HG02571 (cell line): ENCODE results near the gene DLX3.
"Not testable (repeated sequence)": the region's sequence is repeated elsewhere in the genome, so short reads cannot be mapped to it uniquely, and the experiment has no call there.

Experiments
- ATAC-seq: cut with Tn5 transposase; IDR thresholded peaks from one replicate; pipeline ENCODE4 v1.9.1; 2021; ENCODE audit warnings: mild to moderate bottlenecking, moderate library complexity; ENCODE audit not compliant: unreplicated experiment

DLX3 gene

DNA sequence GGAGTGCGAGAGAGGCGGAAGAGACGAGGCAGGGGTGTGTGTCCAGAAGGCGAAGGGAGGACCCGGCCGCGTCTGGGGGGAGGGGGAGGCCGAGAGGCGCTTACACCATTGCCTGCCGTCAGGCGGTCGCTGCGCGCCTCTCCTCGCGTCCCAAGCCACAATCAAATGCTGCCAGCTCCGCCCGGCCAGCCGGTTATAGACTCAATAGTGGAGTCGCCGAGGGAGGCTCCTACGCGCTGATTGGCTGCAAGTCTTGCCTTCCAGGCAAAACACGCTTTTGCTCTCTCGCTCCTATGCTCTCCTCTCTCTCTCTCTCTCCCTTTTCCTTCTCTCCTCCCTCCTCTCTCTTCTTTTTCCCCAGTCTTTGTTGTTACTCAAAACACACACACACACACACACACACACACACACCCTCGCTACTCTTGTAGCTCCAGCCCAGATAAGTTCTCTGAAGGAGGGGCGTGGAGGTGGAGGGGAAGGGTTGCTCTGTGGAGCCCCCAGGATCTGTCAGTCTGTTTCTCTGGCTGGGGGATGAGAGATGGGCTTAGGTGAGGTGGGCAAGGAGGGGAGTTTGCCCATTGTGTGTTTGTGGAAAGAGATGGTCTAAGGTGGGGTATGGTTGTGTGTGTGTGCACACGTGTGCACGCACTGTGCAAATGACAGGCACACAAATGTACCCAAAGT is at the start of gene DLX3:
Gene DLX3, minus strand, starts transcription at position 170 of the 684 bp plus-strand sequence. CDS start 226 bp downstream, outside the sequence.
- ATAC-seq, result no peak

DNA sequence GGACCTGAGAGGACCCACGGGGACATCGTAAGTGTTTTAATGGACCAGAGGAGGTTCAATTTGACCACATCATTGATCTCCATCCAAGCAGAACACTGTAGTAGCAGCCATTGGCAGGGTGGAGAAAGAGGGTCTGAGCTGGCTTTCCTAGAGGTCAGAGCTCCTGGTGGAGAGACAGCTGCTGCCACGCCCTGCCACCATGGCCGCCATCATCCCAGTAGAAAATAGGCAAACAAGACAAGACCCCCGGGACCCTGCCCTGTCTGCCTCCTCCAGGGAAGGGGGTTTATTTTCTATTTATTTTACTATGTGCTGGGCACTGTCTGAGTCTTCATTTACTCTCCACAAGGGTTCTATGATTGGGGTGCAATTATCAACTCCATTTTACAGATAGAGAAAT is 49.5 kb upstream of the DLX3 start:
- no peak for ATAC-seq

DNA sequence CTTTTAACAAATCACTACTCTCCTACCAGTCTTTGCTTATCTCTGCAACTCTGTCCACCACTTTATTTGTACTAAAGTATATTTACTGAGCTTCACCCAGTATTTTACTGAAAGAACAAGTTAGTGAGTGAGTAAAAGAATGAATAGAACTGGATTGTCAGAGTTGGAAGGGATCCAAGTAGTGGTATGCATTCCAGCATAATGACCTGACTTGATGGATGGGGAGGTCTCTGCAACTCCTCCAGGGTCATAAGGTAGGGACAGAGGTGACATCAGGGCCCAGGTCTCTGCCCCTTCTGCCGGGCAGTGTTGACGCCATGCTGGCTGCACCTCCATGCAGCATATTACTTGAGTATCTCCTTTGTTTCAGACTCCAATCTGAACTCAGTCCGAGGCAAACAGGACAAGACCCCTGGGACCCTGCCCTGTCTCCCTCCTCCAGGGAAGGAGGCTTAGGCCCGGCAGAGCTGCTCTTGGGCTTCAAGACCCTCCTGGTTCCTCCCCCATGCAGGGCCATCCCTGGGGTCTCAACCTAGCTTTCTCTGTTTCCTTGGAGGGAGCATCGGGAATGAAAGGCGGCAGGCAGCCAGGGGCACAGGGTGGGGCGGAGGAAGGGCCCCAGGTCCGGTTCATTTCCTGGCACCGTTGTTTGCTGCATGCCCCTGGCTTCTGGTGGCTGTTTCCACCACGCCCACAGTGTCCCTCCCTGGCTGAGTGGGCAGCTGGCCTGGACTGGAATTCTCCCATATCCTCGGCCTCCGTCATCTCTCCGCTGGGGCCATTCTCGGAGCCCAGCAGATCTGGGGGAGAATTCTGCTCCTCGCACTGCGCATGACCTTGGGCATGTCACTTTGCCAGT is 48.5 kb upstream of the DLX3 start:
- ATAC-seq, result no peak

GRCh38 chr17:50042211-50042610 is 47.2 kb upstream of the DLX3 start:
- ATAC-seq, result no peak

DNA sequence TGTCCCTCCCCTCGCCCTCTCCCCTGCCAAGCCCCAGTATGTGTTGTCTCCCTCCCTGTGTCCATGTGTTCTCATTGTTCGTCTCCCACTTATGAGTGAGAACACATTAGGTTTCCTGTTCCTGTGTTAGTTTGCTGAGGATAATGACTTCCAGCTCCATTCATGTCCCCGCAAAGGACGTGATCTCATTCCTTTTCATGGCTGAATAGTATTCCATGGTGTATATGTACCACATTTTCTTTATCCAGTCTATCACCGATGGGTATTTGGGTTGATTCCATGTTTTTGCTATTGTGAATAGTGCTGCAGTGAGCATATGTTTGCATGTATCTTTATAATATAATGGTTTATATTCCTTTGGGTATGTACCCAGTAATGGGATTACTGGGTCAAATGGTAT is 45.5 kb upstream of the DLX3 start:
- ATAC-seq, result not testable (repeated sequence)

GRCh38 chr17:50039058-50039457 is 44.0 kb upstream of the DLX3 start:
- no peak for ATAC-seq

DNA sequence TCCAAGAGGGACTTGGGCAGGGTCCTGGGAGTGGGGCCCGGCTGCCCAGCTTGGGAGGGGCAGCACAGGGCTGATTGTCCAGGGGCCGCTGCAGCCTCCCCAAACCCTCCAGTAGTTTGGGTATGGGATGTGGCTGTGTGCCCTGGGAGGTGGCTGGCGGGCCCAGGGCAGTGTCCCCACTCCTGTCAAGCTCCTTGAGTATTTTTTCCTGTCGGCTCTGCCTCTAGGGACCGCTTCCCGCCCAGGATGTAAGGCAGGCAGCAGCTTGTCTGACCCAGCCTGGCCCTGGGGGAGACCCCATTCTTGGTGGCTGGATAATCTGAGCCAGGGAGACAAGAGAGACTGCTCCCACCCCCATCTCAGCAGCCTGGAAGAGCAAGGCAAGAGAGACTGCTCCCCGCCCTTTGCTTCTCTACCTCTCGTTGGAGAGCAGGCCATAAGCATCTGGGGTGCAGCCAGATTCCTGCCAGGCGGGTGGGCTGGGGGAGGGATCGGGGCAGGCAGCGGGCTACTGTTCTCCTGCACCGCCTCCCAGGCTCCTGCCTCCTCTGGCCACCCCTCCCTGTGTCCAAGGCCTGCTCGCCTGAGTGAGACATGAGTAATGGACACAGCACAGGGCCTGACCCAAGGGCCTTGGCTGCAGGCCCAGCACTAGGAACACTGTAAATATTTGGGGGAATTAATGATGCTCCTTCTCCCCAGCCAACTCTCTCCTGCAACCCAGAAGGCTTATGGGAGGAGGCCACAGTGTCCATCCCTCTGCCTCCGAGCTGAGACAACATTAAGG is 42.5 kb upstream of the DLX3 start:
- ATAC-seq, result no peak

DNA sequence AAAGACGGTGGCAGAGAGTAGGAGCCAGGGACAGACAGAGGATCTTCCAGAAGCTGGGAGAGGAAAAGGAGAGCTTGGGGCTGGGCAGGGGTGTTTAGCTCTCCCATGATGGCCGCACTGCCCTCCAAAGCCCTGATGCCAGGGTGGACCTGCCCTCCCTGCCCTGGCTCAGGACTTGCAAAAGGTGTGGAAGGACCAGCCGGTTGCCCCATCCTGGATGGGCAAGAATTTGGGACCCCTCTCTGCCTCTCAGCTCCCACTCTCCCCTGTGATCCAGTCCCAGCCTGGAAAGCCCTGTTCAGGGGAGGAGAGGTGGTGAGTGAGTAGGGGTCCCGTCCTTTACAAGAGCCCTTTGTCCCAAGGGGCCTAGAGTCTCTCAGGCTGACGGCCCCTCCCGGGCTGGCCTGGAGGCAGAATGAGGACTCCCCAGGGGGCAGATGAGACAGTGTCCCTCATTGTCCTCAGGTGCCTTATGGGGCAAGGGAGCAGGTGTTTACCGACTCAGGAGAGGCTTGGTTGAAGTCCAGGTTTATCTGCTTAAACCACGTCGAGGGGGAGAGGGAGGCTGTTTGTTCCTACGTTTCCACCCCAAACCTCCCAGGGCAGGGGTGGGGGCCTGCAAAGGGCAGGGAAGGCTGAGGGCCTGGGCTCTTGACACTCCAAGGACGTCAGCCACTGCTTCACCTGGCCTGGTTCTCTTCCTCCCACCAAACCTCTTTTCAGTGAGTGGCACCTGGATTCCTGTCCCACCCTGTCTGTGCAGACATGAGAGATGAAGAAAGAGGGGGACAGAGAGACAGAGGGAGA is 41.6 kb upstream of the DLX3 start:
- no peak for ATAC-seq

DNA sequence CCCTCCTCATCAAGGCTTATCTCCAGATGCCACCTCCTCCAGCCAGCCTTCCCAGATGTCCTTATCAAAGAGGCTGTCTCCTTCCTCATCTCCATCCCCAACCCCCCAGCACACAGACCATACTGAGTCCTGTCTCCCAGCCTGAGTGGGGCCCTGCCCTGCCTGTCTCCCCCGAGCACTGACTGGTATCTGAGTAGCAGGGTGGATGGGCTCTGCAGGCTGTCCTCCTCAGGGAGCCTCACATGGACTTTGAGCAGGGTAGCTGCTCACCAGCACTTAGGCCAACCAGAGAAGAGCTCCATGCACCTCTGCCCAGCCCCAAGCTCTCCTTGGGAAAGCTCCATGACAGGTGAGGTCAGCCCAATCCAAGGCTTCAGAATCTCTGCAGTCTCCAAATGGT is 40.9 kb upstream of the DLX3 start:
- no peak for ATAC-seq

GRCh38 chr17:50035421-50035879 is 40.4 kb upstream of the DLX3 start:
- no peak for ATAC-seq

DNA sequence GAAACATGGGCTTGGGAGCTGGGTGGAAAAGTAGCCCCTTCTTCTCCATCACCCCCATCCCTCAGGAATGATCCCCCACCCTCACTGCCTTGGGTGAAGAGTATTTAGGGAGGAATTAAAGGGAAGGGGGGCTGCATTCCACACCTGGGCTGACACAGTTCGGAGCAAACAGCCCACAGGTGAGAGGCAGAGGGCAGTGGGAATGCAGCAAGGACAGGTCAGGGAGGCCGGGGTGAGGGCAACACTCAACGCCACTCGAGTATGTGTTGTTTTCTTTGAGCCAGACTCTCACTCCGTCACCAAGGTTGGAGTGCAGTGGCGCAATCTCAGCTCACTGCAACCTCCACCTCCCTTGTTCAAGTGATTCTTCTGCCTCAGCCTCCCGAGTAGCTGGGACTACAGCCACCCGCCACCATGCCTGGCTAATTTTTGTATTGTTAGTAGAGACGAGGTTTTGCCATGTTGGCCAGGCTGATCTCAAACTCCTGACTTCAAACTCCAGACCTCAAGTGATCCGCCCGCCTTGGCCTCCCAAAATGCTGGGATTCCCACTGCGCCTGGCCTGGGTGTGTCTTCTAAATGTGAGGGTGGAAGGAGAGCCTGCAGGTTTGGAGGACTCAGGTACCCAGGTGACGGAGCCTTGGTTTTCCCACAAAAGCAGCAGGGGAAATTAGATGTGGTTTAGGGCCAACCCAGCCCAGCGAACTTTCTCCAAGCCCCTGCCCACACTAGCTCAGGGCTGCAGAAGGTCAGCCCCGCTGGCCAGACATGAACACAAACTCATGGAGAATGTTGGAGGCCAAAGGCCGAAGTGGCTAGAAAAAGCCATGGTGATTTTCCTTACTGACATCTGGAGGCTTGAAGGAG is 39.7 kb upstream of the DLX3 start:
- no peak for ATAC-seq

GRCh38 chr17:50033316-50033715 is 38.3 kb upstream of the DLX3 start:
- ATAC-seq, result no peak

DNA sequence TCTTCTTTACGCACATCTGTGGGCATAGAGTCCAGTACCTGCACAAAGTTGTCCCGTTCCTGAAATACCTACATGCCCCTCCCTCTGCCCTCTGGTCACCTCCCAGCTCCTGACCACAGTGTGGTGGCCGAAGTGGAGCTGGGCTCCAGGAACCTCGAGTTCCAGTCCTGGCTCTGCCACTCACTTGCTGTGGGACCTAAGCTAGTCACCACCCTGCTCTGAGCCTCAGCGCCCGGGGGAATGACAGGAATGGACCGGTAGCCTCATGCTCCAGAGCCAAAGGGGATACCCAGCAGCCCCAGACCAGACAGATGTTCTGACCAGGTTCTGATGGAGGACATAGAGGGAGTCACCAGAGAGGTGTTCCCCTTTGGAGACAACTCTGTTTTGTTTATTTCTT is 34.2 kb upstream of the DLX3 start:
- no peak for ATAC-seq

DNA sequence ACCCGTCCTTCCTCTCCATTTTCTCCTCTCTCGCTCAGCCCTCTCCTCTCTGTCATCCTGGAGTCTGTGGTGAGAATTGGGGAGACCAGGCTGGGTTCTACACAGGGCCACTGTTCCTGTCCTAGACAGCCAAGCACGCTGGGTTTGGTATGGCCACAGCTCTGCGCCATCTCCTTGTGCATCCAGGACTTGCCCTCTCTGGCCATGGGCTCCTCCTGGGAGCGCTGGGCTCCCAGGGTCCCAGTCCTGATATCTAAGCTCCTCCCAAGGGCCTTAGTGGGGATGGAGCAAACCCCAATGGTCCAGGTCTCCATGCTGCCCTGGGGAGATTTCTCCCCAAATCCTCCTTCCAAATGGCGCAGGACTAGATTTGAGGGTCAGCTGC is 33.7 kb upstream of the DLX3 start:
- ATAC-seq, result no peak

GRCh38 chr17:50027881-50028735 is 33.1 kb upstream of the DLX3 start:
- ATAC-seq, result no peak

GRCh38 chr17:50027172-50027880 is 32.3 kb upstream of the DLX3 start:
- ATAC-seq, result no peak

- ATAC-seq, result no peak
Observed at GRCh38 chr17:50026837-50027171, 31.8 kb upstream of the DLX3 start.

- ATAC-seq, result no peak
Observed at GRCh38 chr17:50026046-50026675, 31.1 kb upstream of the DLX3 start.
